HG03095 (cell line): Measurements from ENCODE around the gene SNAI3.

ENCODE experiments used
- ATAC-seq: cut with Tn5 transposase; IDR thresholded peaks from one replicate; pipeline ENCODE4 v1.9.1; 2021; ENCODE audit warnings: moderate library complexity; ENCODE audit not compliant: unreplicated experiment

SNAI3 gene

DNA sequence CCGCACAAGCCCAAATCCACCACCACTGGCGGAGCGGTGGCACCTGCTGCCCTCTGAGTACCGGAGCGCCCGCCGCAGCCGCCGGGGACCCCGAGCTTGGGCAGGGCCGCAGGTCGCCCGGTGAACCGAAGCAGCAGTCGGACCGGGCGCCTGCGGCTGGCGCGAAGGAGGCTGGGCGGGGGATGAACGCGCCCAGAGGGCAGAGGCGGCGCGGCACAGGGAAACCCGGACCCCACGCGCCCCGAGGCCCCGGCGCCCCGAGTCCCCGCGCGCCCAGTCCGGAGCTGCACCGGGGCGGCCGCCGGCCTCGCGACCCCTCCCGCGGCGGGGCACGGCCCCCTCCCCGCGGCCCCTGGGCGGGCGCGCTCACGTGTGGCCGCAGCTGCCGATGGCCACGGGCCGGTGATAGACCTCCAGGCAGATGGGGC, 19.5 kb upstream of the SNAI3 start:
- ATAC-seq, result peak; percentile 6

- ATAC-seq, result no peak
Measured at GRCh38 chr16:88705076-88705684, 18.9 kb upstream of the SNAI3 start.

GRCh38 chr16:88703486-88704309, 17.4 kb upstream of the SNAI3 start:
- no peak for ATAC-seq

DNA sequence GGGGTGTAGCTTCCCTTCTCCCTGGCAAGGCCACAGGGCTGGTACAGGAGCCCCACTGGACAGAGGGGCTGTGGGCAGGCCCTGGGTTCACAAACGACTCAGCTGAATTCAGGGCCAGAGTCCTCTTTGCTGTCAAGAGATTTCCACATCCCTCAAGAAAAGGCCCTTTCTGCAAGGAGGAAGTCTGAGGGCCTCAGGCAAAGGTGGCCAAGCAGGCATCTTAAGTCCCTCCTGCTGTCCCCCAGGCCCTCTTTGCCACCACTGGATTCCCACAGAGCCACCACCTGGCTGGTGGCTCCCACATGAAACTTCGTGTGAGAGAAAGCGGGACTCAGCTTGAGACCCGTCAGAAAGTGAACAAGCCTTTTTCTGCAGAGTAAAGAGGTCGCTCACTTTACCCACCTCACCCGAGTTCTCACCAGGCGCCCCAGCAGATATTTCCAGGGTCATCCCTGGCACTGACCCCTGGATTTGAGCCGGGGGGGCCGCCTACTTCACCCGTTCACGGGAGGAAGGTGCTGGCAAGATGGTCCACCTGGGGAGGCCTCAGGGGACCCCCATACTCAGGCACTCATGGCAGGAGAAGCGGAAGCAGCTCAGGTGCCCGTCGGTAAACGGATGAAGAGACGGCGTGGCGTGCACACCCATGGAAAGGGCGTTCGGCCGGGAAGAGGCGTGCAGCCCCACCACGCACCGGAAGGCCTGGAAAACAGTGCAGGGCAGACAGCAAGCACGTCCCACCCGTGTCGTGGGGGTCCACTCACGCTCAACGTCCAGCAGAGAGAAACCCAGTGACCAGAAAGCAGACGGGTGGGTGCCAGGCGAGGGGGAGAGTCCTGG, 16.3 kb upstream of the SNAI3 start:
- no peak for ATAC-seq

DNA sequence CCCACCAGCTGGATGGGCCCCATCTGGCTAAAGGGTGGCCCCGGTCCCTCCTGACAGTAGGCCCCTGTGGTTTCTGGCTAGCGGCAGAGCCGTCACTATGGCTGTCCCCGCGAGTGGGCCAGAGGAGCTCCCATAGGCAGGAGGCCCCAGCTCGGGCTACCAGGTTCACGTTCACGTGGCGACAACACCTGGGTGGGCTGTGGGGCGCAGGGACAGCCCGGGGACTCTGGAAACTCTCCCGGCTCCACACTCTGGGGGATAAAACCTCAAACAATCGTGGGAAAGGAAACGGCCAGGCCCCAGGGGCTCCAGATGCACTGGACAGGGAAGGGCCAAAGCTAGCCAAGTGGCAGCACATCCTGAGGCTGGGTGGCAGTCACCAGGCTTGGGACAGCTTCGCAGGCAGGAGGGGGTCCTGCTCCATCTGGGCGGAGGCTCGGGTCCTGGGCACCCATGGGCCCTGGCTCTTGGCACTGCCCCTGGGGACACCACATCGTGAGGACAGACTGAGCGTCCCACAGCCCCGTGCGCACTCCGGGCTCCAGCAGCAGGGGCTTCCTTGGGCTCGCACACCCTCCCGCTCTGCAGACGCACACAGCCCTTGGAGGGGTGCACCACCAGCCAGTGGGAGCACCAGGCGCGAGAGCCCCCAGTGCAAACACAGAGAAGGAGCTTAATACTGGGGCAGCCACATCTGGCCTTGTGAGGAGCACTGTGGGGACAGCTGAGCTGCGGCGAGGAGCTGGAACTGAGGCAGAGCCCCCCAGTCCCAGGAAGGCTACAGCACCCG, 15.5 kb upstream of the SNAI3 start:
- ATAC-seq, result no peak

DNA sequence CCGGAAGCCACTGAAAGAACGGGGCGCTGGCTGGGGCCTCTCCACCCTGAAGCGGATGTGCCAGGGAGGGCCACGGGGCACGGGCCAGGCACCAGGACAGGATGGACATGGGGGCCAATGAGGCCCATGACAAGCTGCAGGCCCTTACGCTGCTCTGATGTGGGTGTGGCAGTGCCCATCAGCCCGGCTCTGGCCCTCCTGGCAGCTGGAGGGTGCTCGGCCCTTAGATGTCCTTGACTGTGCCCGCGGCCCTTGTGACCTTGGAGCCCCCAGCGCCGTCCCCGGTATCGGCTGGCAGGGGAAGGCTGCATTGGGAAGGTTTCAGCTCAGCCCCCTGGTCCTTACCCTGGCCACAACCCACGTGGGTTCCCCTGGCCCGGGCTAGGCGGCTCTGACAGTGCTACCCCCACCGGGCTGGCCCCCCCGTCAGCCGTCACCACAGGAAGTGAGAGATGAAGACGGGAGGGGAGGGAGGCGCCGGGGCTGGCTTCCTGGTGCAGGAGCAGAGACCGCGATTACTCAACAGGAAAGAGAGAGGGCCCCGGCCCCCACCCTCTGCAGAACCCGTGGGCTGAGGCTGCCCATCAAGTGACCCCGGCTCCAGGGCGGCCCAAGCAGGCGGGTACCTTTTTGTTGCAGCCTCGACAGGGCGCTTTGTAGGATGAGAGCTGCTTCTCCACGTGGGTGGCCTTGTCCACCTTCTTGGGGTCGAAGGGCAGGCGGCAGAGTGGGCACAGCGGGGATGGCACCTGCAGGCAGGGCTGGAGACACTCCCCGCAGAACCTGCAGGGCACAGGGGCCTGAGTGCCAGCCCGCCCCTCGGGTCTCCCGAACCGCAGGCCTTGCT, 14.6 kb upstream of the SNAI3 start:
- ATAC-seq, result peak; percentile 67

GRCh38 chr16:88700322-88700635, 14.0 kb upstream of the SNAI3 start:
- no peak for ATAC-seq

GRCh38 chr16:88699180-88699579, 12.9 kb upstream of the SNAI3 start:
- no peak for ATAC-seq

DNA sequence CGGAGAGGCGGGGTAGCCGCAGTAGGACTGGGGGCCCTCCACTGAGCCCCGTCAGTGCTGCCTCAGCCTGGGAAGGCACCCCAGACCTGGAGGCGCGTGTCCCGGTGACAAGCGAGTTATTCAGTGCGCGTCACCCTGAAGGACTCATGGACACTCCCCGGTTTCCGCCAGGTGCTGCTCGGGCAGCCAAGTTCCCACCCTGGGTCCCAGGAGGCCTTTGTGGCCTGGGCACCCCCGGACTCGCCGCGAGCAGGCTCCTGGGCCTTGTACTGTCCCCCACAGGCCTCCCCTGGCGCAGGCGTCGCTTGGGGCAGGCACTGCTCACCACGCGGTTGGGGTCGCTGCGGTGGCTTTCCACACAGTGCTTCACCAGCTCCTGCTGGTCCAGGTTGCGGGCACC, 12.3 kb upstream of the SNAI3 start:
- no peak for ATAC-seq

DNA sequence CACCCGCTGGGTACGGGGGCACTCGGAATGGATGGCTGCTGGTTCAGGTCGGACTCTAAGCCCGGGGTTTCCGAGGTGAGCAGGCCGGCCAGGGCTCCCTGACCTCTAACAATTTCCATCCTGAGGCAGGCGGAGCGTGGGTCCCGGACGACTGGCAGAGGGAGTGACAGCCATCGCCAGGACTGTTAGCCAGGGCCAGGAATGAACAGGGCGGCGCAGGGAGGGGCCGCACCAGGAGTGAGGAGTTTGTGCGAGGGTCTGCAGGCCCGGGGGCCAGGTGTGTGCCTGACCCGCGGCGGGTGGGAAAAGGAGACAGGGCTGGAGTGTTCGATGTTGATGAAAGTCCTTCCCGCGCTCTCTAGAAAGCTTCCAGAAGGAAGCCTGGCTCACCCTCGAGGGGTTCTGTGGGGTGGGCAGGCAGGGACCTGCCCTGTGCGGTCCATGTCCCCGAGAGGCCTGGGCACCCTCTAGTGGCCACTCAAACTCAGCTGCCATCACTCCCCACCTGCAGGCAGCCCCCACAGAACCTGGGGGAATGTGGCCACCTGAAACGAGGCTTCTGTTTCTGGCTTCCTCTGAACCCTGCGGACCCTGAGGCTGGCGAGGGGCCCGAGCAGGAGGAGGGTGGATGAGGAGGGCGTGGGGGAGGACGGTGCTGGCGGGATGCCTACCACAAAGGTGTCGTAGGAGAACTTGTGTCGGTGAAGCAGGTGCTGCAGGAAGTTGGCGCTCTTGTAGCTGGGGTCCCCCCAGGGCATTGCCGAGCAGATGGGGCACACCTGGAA, 11.7 kb upstream of the SNAI3 start:
- ATAC-seq, result no peak

DNA sequence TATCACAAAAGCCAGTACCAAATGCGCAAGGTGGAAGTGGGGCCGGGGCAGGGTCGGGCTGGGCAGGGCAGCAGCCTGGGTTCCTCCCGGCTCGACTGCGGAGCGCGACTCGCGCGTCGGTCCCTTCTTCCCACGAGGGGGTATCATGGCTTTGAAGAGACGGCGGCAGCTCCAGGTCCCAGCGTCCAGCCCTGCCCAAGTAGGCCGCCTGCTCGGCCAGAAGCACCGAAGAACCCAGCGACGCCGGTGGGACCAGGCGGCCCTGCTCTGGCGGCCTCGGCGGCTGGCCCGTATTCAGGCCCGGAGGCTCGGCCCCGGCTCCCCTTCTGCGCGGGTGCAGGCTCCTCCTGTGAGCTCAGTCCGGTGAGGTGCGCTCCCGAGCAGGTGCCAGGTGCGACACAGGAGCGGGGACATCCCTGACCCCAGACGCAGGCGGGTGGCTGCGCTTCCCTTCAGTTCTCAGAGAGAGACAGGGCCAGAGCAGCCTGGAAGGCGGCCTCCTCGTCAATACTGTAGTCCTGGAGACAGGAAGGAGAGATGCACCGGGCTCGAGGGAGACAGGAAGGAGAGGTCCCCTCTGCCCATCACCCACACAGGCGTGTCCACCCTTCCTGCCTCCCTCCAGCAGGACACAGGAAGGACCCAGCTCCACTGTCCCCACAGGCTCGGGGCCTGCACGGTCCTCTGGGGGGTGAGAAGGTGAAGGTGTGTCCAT, 11.0 kb upstream of the SNAI3 start:
- no peak for ATAC-seq

GRCh38 chr16:88696441-88696840, 10.1 kb upstream of the SNAI3 start:
- ATAC-seq, result no peak

GRCh38 chr16:88695753-88696152, 9.4 kb upstream of the SNAI3 start:
- ATAC-seq, result no peak

- no peak for ATAC-seq
Measured at GRCh38 chr16:88695218-88695617, 8.9 kb upstream of the SNAI3 start.

DNA sequence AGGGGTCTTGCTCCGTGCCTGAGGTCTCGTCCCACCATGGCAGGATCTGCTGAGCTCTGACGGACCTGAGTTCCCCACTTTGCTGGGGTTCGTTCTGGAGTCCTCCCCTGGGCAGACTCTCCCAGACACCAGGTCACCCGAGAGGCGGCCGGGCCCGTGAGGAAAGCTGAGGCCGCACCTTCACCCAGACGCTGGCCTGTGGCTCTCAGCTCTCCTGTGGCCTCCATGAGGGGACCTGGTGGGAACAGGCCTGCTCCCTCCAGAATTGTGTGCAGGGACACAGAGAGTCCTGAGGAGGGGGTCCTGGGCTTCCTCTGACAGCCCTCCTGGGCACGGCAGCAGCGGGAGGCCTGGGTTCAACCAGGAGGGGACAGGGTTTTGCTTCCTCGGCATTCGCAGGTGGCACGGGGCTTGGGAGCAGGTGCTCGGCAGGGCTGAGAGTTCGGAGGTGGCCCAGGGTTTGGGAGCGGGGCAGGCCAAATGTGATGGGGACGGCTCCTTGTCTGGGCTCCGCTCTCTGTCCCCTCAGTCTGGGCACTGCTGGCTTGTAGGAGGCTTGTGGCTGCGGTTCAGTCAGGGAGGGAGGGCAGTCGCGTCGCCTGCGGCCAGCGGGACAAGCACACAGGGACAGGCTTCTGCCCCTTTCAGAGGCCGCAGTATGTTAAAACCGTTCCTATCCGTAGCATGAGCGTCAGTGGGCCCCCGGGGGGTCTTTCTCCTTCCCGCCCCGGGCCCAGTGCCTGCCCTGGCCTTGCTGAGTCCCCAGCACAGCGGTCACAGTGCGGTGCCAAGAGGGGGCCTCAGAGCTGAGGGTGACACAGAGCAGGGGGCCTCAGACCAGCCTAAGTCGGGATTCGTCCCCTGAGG, 8.1 kb upstream of the SNAI3 start:
- no peak for ATAC-seq

GRCh38 chr16:88693420-88694177, 7.3 kb upstream of the SNAI3 start:
- no peak for ATAC-seq

GRCh38 chr16:88692861-88693260, 6.6 kb upstream of the SNAI3 start:
- ATAC-seq, result no peak
